Neural cell (in vitro differentiated cells): ENCODE results near the gene PARP8.

Experiments used
- EP300 ChIP-seq: fragments of 450-650 bp; conservative IDR thresholded peaks from 2 replicates; pipeline ENCODE4 v1.6.1; 2014; ENCODE audit warnings: antibody characterized with exemption, mild to moderate bottlenecking, moderate library complexity; ENCODE audit not compliant: poor library complexity, severe bottlenecking
- POLR2AphosphoS5 ChIP-seq: IDR thresholded peaks from 2 replicates; pipeline ENCODE4 v1.6.1; 2012
- REST ChIP-seq: IDR thresholded peaks from 2 replicates; pipeline ENCODE4 v1.6.1; 2012; ENCODE audit warnings: borderline replicate concordance
- TF ChIP-seq, protein P1 (sequence below): fragments of 450-650 bp; IDR thresholded peaks from 2 replicates; pipeline ENCODE4 v1.5.1; 2014; ENCODE audit warnings: antibody characterized with exemption, mild to moderate bottlenecking, moderate library complexity; ENCODE audit not compliant: poor library complexity, severe bottlenecking

DNA sequence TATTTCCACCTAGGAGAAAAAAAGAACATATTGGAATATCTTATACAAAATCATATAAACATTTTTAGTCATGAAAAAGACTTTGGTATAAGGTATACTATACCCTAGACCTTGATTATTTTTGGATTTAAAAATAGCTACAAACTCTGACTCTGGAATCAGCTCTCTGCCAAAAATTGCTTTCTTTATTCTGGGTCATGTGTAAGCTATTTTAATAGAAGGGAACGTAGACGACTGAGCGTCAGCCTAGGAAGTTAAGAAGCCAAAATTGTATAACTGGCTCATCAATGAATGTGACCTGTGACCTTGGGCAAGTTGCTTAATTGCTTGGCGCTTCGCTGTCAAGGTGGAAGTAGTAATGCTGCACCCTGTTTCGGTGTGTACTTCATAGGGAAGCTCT, 157.1 kb downstream of the PARP8 start:
- TF ChIP-seq, protein P1, sequence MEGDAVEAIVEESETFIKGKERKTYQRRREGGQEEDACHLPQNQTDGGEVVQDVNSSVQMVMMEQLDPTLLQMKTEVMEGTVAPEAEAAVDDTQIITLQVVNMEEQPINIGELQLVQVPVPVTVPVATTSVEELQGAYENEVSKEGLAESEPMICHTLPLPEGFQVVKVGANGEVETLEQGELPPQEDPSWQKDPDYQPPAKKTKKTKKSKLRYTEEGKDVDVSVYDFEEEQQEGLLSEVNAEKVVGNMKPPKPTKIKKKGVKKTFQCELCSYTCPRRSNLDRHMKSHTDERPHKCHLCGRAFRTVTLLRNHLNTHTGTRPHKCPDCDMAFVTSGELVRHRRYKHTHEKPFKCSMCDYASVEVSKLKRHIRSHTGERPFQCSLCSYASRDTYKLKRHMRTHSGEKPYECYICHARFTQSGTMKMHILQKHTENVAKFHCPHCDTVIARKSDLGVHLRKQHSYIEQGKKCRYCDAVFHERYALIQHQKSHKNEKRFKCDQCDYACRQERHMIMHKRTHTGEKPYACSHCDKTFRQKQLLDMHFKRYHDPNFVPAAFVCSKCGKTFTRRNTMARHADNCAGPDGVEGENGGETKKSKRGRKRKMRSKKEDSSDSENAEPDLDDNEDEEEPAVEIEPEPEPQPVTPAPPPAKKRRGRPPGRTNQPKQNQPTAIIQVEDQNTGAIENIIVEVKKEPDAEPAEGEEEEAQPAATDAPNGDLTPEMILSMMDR, result no peak
- TF ChIP-seq POLR2AphosphoS5 (no peak), REST (no peak), EP300 (no peak)
